ENCODE results near the gene CFL1.
"Not testable (repeated sequence)": the region's sequence is repeated elsewhere in the genome, so short reads cannot be mapped to it uniquely, and the experiment has no call there.

CFL1 gene

GRCh38 chr11:65857853-65858680, at the start of gene CFL1:
Gene CFL1, minus strand, starts transcription at chr11:65858180. Its CDS starts 81 bp downstream, at chr11:65858099.
- peak; percentile 88 to 97 (median 92) for DNase-seq

GRCh38 chr11:65906602-65907001, 48.6 kb upstream of the CFL1 start:
- no peak for DNase-seq

DNA sequence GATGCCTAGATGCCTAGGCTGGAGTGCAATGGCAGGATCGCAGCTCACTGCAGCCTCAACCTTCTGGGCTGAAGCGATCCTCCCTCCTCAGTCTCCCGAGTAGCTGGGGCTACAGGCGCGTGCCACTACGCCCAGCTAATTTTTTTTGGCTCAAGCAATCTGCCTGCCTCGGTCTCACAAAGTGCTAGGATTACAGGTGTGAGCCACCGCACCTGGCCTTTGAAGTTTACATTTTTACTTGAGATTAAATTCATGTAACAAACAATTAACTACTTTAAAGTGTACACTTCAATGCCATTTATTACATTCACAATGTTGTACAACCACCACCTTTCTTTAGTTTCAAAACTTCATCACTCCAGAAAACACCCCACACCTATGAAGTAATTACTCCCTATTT, 45.7 kb upstream of the CFL1 start:
- DNase-seq: no peak

- DNase-seq: no peak
These were observed 45.1 kb upstream of the CFL1 start for GRCh38 chr11:65903068-65903481.

GRCh38 chr11:65900899-65901180, 42.9 kb upstream of the CFL1 start:
- no peak for DNase-seq

DNA sequence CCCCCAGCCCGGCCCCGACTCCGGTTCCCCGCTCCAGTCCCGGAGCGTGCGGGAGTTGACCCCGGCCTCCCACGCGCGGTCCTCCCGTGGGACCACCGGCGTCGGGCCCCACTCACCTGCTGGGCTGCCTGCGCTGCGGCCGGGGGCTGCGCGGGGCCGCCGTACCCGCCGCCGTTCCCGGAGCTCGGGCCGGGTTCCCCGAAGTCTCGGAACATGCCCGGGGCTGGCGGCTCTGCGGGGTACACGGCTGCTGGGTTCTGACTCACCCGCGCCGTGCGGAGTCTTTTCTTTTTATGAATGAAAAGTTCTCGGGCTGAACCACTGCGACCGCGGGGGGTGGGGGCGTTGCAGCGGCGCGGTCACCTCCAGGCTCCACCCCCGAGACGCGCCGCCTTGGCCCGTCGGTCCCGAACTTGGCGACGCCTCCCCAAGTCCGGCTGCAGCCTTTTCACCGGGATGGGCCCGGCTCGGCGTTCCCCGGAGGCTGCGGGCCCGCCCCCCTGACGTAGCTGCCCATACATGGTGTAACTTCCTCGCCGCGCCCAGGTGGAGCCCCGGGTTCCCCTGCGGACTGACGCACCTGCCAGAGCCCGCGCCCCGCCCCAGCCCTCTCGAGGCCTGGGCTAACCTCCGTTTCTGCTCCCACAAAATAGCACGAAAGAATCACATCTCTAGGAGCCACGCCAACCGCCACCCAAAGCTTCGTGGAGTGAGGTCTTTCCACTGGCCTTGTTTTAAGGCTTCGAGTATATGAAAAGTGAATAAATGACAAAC, 42.3 kb upstream of the CFL1 start, which contains the start of gene FOSL1:
Gene FOSL1, minus strand, starts transcription at position 264 of the 774 bp plus-strand sequence. Its CDS starts 49 bp downstream, at position 215.
- peak; percentile 76 to 97 (median 83) for DNase-seq

DNA sequence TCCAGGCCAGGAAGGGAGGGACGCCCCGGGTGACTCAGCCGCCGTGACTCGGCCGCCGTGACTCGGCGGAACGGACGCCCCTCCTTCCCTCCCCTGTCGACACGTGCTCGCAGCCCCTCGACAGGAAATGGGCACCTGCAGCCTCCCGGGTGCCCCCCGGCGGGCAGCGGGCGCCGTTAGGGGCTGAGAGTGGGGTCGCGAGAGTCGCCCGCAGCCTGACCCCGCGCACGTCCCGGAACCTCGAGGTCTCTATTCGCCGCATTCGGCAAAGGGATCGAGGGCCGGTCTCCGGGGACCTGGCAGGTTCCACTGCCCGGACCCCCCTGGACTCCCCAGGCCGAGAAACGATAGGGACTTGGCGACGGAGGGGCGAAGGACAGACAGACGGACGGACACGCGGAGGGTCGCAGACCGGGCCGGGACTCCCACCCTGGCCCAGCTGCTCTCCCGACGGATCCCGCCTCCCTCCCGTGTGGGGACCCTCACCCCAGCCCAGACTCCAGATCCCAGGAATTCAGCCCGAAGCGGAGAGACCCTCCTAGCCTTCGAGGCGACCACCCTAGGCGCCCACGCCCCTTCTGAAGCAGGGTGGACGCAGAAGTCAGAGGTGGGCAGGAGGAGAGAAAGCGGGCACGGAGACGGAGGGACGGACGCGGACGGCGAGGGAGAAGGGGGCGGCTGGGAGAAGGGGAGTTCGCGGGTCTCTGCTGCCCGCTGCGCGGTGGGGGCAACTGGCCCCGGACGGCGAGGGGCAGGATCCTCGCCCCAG, 41.6 kb upstream of the CFL1 start:
- peak in 2 of 4 experiments; percentile 30 to 37 for DNase-seq

- no peak for DNase-seq
These were observed 40.8 kb upstream of the CFL1 start for GRCh38 chr11:65898656-65899355.

DNA sequence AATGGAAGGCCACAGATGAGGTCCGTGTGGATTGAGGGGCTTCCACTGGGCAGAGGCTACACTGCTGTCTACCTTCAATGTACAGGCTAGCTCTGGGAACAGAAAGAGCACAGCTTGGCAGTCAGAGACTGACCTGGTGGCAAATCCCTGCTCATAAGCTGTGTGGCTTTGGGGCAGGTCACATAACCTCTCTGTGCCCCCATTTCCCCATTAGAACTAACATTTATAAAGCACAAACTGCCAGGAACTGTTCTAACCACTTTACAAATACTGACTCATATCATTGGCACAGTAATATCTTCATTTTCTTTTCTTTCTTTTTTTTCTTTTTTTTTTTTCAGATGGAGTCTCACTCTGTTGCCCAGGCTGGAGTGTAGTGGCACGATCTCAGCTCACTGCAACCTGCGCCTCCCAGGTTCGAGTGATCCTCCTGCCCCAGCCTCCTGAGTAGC, 39.1 kb upstream of the CFL1 start:
- no peak for DNase-seq

DNA sequence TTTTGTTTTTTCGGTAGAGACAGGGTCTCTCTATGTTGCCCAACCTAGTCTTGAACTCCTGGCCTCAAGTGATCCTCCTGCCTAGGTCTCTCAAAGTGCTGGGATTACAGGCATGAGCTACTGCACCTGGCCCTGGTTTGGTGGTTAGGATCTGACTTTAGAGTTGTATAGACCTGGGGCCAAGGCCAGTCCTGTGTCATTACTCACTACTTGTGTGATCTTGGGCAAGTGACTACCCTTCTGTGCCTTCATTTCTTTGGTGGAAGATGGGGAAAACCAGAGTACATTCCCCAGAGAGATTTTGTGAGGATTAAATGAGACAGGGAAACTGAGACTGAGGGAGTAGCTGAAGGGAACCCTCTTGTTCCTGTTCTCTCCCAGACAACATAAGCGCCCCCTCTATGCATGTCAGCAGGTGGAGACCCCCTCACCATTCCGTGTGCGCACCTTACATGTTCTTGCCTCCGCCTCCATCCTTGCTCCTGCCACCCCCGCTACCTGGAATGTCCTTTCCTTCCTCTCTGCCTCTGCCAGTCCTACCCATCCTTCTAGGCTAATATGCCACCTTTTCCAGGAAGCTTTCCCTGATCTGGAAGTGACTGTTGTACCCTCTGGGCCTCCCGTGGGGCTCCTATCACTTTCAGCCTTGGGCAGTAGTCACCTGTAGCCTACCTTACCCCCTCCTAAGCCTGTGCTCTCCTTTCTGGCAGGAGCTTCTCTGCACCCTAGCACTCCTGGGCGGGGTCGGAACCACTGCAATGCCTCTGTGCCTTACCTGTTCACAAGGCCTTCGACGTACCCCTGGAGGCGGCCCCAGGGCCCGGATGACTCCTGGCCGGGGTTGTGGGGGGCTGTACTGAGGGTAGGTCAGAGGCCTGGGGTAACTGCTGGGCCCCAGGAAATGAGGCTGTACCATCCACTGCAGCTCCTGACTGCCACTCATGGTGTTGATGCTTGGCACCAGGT, 38.3 kb upstream of the CFL1 start:
- no peak for DNase-seq

DNA sequence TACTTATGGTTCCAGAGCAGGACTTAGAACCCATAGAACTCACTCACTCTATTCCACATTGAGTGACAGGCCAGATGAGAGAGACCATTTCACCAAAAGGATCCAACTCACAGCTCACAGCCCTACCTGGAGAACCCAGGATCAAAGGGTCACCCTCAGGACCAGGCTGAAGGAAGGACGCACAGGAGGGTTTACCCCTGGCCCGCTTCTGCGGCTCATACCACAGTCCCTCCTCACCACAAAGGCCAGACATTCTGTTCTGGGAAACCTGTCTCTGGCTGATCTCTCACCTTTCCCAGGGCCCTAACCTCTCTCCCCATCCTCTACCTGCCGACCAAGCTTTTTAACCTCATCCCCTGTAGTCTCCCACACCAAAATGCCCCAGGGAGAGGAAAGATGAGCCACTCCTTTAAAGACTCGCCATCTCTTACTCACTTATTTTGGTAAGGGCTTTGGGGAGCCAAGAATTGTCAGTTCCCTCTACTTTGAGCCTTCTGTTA, 37.6 kb upstream of the CFL1 start:
- DNase-seq: no peak

DNA sequence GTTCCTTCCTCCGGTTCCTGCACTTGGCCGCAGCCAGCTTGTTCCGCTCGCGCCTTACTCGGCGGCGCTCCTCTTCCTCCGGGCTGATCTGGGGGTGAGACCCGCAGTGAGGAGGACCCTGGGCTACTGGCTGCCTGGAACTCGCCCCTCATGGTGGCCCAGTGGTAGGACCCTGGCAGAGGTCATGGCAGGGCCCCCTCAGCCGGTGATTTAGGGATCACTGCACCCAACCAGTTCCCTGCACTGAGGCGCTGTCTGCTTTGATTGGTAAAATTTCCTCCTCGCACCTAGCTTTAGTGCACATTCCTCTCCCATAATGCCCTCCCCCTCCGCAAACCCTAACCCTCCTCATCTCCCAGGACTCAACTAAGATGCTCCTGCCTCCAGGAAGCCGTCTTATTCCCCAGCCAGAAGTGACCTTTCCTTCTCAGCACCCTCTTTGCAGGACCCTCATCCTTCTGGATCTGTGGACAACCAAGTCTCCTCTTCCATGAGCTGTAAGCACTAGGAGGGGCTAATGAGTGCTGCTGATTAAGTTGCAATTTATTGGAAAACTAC, 36.1 kb upstream of the CFL1 start:
- no peak for DNase-seq

- DNase-seq: no peak
These were observed 34.8 kb upstream of the CFL1 start for GRCh38 chr11:65892661-65893317.

- not testable (repeated sequence) for DNase-seq
These were observed 34.2 kb upstream of the CFL1 start for GRCh38 chr11:65892137-65892540.

DNA sequence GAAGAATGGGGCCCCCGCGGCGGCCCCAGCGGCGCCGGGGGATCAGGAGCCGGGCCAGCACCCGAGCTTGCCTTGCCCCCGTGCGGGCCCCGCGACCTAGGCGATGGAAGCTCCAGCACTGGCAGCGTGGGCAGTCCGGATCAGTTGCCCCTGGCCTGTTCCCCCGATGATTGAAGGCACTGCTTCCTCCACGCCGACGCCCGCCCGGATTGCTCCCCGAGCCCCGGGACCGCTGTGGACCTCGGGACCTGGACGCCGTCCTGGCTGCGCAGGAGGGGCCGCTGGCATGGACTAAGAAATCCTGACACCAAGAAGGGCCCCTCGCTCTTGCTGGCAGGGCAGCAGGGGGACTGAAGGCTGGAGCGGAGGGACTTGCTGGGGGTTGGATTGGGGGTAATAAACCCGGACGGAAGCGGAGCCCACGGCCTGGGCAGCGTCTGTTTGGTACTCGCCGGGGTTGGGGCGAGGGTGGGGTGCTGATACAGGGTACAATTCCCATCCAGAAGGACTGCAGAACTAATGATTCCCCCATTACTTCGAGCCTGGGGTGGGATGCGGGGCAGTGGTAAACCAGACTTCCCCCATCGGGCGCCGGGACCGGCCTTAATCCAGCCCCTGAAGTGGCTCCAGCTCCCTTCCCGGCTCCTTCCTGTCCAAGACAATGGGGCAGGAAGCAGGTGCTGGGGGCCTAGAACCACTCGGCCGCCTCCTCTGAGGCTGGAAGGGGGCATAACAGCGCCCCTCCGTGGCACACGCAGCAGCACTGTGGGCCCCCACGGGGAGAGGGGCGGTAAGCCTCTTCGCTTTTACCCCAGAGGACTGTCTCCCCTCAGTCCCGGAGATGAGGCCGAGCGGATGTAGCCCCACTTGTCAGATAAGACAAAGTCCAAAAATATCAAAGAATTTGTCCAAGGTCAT, 33.5 kb upstream of the CFL1 start:
- no peak for DNase-seq

DNA sequence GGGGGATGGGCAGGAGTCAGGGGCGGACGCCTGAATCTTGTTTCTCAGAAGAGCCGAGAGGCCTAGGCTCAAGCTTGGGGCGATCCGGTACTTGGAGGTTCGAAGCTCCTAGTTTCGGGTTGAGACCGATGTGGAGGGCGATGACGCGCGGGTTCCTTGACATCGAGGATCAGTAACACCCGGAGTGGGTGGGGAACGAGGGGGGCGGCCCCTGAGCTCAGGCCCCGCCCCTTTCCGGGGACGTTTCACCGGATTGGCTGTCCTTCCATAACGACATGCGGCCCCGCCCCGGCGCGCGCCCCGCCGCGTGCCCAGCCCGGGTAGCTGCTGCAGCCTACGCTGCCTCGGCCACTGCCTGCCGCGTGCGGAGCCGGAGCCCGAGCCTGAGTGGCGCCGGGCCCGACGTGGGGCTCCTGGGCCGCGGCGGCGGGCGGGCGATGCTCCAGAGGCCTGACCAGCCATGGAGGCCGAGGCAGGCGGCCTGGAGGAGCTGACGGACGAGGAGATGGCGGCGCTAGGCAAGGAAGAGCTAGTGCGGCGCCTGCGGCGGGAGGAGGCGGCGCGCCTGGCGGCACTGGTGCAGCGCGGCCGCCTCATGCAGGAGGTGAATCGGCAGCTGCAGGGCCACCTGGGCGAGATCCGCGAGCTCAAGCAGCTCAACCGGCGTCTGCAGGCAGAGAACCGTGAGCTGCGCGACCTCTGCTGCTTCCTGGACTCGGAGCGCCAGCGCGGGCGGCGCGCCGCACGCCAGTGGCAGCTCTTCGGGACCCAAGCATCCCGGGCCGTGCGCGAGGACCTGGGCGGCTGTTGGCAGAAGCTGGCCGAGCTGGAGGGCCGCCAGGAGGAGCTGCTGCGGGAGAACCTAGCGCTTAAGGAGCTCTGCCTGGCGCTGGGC, 32.6 kb upstream of the CFL1 start, which contains the start of gene CCDC85B:
Gene CCDC85B, plus strand, starts transcription at position 350 of the 895 bp plus-strand sequence. Its CDS starts 111 bp downstream, at position 461.
- DNase-seq: peak; percentile 84 to 99 (median 96)

DNA sequence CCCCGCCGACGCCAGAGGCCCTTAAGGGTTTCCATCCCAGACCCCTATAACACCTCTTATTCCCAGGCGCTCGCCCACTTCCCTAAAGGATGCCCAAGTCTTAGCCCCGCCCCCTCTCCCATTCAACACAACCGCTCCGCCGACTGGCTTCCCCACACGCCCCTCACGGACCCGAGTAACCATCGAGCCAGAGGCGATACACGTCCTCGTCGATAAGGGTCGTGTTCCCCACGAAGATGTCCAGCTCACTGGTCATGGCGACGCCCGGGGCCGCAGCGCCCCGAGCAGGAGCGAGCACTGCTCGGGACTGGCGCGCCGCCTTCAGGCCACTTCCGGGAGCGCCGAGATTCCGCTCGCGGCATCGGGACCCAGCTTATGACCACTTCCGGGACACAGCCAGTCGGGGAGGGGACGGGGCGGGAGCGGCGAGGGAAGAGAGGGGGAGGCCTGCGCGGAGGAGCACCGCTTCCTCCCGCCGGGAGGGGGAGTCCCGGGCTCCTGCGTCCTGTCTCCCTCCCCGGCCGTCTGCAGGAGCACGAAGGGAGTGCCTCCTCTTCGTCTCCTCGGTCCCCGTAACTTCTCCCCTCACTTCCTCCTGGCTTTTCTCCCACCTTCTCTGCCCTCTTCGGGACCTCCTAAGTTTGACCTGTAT, 30.3 kb upstream of the CFL1 start, which contains the start of gene FIBP:
Gene FIBP, minus strand, starts transcription at position 309 of the 652 bp plus-strand sequence. Its CDS starts 53 bp downstream, at position 256.
- peak; percentile 87 to 92 (median 89) for DNase-seq

Data from activated naive CD4-positive, alpha-beta T cell (primary cell).